ENCODE data around the gene DGCR8. TPM values are rescaled to one million over a fixed set of nuclear protein-coding genes. Genes with fewer than 3 reads are reported as not detected.

The DGCR8 gene
- total RNA-seq, 4 donors from 2014 or later, result 34.3 to 182 (median 64.7) TPM

DNA sequence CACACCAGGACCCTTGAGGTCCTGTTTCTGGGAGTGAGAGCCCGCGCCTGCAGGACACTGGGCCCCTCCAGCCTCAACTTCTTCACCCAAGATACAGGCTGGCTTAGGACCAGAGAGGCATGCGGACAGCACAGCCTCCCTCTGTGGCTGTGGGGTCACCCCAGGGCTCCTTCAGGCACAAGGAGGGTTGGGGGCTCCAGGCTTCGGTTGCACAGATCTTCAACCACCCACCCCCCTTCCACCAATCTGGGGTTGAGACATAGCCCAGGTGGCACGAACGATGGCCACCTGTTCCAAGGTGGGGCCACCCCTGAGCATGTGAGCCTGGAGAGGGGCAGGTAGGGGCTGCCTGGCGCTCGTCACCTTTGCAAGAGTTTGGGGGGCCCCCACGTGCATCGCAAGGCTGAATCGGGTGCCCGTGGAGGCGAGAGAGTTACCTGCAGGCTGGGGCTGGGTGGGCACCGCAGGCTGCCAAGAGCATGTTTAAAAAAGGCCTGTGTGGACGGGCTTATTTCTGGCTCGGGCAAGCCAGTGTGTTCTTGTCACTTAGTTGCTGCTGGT is 52.7 kb downstream of the DGCR8 start:
- WGBS, 2 donors (ENCODE audit: low coverage in 1 of 2), result 68% methylated on average over 16 of the region's 16 CpGs; no CpG with 5 or more reads in 1 of the 2 donors
- H3K9me3 ChIP-seq, result no peaks in the 10 kb centered on the region
- in situ Hi-C loops (cut with MboI; ENCODE audit: low pct_ligation_motif_present in 1 of 4, low pct_unique_long_range_greater_than_20kb in 1 of 4, low sequenced_read_pairs in 3 of 4) (no loop called here), intact Hi-C loops (cut with DNase I; ENCODE audit: low total_unique reads) (no loop called here)
- TF ChIP-seq, protein P1, sequence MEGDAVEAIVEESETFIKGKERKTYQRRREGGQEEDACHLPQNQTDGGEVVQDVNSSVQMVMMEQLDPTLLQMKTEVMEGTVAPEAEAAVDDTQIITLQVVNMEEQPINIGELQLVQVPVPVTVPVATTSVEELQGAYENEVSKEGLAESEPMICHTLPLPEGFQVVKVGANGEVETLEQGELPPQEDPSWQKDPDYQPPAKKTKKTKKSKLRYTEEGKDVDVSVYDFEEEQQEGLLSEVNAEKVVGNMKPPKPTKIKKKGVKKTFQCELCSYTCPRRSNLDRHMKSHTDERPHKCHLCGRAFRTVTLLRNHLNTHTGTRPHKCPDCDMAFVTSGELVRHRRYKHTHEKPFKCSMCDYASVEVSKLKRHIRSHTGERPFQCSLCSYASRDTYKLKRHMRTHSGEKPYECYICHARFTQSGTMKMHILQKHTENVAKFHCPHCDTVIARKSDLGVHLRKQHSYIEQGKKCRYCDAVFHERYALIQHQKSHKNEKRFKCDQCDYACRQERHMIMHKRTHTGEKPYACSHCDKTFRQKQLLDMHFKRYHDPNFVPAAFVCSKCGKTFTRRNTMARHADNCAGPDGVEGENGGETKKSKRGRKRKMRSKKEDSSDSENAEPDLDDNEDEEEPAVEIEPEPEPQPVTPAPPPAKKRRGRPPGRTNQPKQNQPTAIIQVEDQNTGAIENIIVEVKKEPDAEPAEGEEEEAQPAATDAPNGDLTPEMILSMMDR (IDR thresholded peaks at IDR 0.05), result no peak
- TF ChIP-seq EP300 (IDR thresholded peaks at IDR 0.05; ENCODE audit: low read depth), result no peak
- no peak for TF ChIP-seq POLR2A (IDR thresholded peaks at IDR 0.05)
- no peak for TF ChIP-seq POLR2AphosphoS5 (IDR thresholded peaks at IDR 0.05)
- no peaks in the 10 kb centered on the region for H3K27me3 ChIP-seq
- peaks cover 19 to 45% (median 26%) of the 10 kb centered on the region in 4 donors for H3K4me1 ChIP-seq
- peak overlapping the region; percentile 91 to 100 (median 99) for H3K4me3 ChIP-seq
- DNase-seq, result no peak
- no peaks in the 10 kb centered on the region for H3K36me3 ChIP-seq
- peak overlapping the region in 3 of 4 donors; percentile 67 to 79 (median 71) for H3K27ac ChIP-seq

DNA sequence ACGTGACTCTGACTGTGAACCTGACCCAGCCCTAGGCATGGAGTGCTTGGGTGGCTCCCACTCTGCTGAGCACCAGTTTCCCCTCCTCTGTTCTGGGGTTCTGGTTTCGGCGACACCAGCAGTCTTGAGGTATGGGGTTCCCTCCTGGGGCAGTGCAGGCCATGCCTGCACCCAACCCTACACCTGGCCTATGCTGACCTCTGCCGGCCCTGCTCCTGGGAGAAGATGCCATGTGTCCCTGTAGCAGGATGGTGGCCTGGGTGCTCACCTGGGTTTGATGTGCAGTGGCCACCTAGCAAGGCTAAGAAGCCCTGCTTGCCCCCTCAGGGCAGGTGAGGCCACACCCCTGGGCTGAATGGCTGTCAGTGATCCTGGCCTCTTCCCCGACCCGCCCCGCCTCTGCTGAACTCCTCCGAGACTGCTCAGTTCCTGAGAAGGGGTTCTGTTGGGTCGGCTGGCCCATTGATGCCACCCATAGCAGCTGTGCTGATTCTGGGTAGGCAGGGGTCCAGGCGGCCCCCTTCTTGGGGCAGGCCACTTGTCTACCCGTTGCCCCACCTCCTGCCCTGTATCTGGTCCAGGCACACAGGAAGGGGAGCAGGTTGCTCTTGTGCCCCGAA is 54.0 kb downstream of the DGCR8 start:
- Histone ChIP-seq H3K4me3 (no peak overlapping the region), H3K27ac (no peak overlapping the region), H3K36me3 (no peaks in the 10 kb centered on the region), H3K27me3 (no peaks in the 10 kb centered on the region), H3K9me3 (no peaks in the 10 kb centered on the region), H3K4me1 (peaks cover 24 to 52% (median 32%) of the 10 kb centered on the region in 4 donors)
- WGBS, 2 donors (ENCODE audit: low coverage in 1 of 2), result 67 to 85% methylated on average over 1 to 9 of the region's 12 CpGs
- in situ Hi-C loops (cut with MboI; ENCODE audit: low pct_ligation_motif_present in 1 of 4, low pct_unique_long_range_greater_than_20kb in 1 of 4, low sequenced_read_pairs in 3 of 4) (no loop called here), intact Hi-C loops (cut with DNase I; ENCODE audit: low total_unique reads) (no loop called here)
- no peak for TF ChIP-seq EP300 (IDR thresholded peaks at IDR 0.05; ENCODE audit: low read depth)
- no peak for DNase-seq

DNA sequence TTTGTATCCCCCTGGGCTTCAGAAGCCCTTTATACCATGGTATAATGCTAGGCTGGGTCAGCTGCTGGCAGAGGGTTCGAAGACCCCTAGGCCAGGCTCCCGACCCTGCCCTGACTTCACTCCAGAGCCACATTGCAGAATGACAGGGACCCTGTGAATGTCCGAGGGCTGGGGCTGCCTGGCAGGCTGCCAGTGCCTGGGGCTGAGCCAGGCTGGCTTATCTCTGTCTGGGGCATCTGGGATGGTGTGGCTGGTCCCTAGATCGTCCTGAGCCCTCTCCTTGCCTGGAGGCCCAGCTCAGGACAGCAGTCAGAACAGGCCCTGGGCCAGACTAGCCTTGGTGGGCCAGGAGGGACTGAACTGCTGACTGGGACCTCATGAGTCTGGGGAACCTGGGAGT is 55.2 kb downstream of the DGCR8 start:
- 68% methylated on average over 4 of the region's 4 CpGs; no CpG with 5 or more reads in 1 of the 2 donors for WGBS, 2 donors (ENCODE audit: low coverage in 1 of 2)
- in situ Hi-C loops (cut with MboI; ENCODE audit: low pct_ligation_motif_present in 1 of 4, low pct_unique_long_range_greater_than_20kb in 1 of 4, low sequenced_read_pairs in 3 of 4), result no loop called here

DNA sequence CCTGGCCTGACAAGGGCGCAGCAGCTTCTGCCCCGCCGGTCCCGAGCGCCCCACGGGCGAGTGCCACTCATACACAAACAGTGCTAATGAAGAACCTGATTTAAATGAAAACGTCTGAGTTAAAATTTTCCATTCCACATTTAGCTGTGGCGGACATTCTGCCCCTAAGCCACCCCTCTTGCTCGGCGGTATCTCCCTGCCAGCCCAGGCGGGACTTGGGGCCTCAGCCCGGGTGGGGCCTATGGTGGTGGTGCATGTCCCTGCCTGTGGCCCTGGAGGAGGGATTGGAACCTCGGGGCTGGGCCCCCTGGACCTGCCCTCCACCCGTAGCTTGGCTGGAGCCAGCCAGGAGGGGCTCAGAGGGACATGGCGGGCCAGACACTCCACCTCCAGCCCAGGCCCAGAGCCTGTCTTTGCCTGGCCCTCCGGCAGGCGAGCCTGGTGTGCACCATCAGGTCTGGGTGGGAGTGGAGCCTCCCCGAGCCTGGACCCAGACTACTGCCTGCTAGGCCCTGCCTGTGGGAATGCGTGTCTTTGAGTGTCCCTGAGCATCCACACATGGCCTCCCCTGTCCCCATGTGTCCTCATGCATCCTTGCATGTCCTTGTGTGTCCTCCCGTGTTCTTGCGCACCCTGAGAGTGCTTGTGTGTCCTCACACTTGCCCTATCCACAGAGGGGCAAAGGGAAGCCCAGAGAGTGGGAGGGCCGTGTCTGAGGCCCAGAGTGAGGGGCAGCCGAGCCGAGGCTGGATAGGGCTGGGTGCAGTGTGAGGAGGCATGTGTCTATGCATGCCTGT is 56.0 kb downstream of the DGCR8 start:
- intact Hi-C loops (cut with DNase I; ENCODE audit: low total_unique reads) (no loop called here), in situ Hi-C loops (cut with MboI; ENCODE audit: low pct_ligation_motif_present in 1 of 4, low pct_unique_long_range_greater_than_20kb in 1 of 4, low sequenced_read_pairs in 3 of 4) (no loop called here)
- no peaks in the 10 kb centered on the region for H3K9me3 ChIP-seq
- 86% methylated on average over 21 of the region's 25 CpGs; no CpG with 5 or more reads in 1 of the 2 donors for WGBS, 2 donors (ENCODE audit: low coverage in 1 of 2)
- H3K36me3 ChIP-seq, result no peaks in the 10 kb centered on the region
- peaks cover 24 to 45% (median 32%) of the 10 kb centered on the region in 4 donors for H3K4me1 ChIP-seq
- H3K27ac ChIP-seq, result no peak overlapping the region
- DNase-seq, result no peak
- TF ChIP-seq EP300 (IDR thresholded peaks at IDR 0.05; ENCODE audit: low read depth) (no peak), POLR2AphosphoS5 (IDR thresholded peaks at IDR 0.05) (no peak), POLR2A (IDR thresholded peaks at IDR 0.05) (no peak)
- TF ChIP-seq, protein P1 (IDR thresholded peaks at IDR 0.05), result no peak
- no peaks in the 10 kb centered on the region for H3K27me3 ChIP-seq
- H3K4me3 ChIP-seq, result no peak overlapping the region

More for the DNA sequence above, 55.2 kb downstream of the DGCR8 start:
- no peak for DNase-seq
- H3K36me3 ChIP-seq, result no peaks in the 10 kb centered on the region
- H3K4me1 ChIP-seq, result peaks cover 24 to 51% (median 32%) of the 10 kb centered on the region in 4 donors
- no peaks in the 10 kb centered on the region for H3K27me3 ChIP-seq
- intact Hi-C loops (cut with DNase I; ENCODE audit: low total_unique reads), result no loop called here
- no peaks in the 10 kb centered on the region for H3K9me3 ChIP-seq
- H3K27ac ChIP-seq, result no peak overlapping the region
- H3K4me3 ChIP-seq, result no peak overlapping the region
- TF ChIP-seq EP300 (IDR thresholded peaks at IDR 0.05; ENCODE audit: low read depth) (no peak), POLR2A (IDR thresholded peaks at IDR 0.05) (no peak), POLR2AphosphoS5 (IDR thresholded peaks at IDR 0.05) (no peak)
- TF ChIP-seq, protein P1 (IDR thresholded peaks at IDR 0.05), result no peak
